HG03139 (cell line): ENCODE measurements around the gene KAT5.
"Not testable (repeated sequence)": the region's sequence is repeated elsewhere in the genome, so short reads cannot be mapped to it uniquely, and the experiment has no call there.

ENCODE experiments used
- ATAC-seq: cut with Tn5 transposase; IDR thresholded peaks from one replicate; pipeline ENCODE4 v1.9.1; 2021; ENCODE audit not compliant: unreplicated experiment

KAT5 gene

DNA sequence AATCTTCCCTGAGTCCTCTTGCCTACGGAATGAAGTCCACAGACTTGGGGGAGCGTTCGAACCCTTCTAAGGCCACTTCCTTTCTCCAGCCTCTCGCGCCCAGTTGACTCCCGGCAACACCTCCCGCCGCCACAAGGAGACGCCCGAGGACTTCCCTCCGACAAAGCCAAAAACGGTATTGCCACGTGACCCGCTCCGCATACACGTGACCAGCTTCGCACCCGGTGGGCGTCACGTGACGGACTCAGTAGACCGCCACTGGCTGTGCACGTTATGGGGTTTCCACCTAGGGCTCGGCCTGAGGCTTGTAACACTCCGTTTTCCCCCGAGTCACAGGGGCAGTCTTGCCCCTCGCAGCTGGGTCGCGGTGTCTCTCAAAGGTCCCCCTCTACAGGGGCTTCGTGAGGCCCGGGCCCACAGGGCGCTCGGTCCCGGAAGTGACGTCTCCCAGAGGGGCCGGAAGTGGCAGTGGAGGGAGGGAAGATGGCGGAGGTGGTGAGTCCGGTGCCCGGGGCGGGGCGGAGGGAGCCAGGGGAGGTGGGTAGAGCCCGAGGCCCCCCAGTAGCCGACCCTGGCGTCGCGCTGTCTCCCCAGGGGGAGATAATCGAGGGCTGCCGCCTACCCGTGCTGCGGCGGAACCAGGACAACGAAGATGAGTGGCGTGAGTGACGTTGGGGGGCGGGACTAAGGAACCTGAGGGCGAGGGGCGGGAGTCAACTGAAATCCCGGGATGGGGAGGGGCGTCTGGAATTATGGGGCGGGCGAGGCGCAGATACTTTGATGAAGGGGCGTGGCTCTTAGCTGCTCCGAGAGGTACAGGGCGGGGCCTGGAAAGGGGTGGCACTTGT lies at the start of gene KAT5:
TSS of gene KAT5 (plus strand) at position 468 of the 848 bp plus-strand sequence. CDS start at position 484, 16 bp downstream.
- ATAC-seq: peak; percentile 65

DNA sequence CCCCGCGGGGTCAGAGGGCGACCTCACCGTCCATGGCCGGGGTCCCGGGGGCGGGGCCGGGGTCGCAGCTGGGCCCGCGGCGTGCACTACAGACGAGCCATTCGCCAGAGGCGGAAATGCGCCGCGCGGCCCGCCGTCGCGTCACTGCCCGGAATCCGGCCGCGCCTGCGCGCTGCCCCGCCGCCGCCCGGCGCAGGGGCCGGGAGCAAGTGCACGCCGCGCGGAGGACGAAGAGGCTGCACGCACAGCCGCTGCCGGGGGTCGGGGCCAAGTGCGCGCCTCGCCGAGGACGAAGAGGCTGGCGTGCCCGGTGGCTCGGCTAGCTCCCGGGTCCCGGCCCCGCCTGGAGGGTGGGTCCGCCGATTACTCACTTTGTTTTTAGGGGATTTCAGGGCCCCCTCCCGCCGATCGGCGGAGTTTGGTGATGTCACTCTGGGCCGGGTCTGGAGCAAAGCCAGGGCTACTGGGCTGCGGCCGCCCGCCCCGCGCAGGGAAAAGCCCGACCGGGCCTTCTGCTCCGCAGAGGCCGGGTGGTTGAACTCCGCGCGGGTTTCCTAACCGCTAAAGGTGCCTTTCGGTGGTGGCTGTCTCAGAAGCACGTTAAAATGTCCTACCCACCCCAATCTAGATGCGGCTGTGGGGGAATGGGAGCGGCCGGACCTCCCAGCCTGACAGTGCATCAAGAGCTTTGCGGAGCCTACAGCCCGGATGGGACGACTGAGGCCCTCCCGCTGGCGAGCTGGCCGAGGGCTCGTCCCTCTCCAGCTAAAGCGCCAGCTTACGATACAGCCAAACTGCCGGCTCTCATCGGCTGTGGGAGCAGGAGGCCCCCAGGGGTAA lies 49.0 kb upstream of the KAT5 start, which contains the start of gene RELA:
TSS of gene RELA (minus strand) at position 118 of the 840 bp plus-strand sequence. CDS start at position 34, 84 bp downstream.
- ATAC-seq: peak; percentile 78

DNA sequence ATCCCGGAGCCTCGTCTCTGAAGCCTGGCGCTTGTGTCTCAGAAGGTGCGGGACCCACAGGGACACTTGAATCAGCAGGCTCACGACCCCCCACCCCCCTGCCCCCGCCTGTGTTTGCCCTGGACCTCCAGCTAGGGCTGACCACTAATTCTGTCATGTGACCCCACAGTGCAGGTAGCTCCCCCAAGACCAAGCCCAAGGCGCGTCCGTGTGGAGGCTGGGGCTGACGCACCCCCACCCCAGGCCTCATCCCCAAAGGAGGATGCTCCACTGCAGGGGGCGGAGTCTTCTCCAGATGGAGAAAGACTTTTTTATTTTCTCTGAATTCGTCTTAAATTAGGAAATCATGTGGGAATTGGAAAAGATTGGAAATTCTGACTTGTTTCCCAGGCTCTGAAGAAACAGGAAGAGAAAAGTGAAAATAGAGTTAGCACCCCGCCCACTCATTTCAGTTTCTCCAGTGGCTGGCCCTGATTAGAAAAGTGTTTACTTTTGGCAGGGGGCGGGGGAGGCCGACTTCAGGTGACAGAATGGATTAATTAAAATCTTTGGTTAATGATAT lies 48.3 kb upstream of the KAT5 start:
- peak; percentile 15 for ATAC-seq

DNA sequence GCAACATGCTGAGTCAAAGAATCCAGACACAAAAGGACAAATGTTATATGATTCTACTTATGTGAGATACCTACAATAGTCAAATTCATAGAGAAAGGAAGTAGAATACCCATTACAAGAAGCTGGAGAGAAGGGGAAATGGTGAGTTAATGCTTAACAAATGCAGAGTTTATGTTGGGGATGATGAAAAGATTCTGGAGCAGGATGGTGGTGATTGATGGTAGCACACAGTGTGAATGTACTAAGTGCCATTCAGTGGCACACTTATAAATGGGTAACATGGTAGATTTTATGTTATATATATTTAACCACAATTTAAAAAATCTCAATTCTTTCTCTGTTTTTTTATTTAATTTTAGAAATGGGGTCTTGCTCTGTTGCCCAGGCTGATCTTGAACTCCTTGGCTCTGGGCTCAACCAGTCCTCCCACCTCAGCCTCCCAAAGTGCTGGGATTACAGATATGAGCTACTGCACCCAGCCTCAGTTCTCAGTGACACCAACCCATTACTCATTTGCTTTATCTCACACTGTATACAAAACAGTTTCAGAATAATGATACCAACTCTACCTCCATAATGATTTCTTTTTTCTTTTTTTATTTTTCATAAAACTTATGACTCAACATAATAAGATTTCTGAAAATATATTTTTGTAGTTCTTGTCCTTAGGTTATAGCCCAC lies 39.7 kb upstream of the KAT5 start:
- no peak for ATAC-seq

DNA sequence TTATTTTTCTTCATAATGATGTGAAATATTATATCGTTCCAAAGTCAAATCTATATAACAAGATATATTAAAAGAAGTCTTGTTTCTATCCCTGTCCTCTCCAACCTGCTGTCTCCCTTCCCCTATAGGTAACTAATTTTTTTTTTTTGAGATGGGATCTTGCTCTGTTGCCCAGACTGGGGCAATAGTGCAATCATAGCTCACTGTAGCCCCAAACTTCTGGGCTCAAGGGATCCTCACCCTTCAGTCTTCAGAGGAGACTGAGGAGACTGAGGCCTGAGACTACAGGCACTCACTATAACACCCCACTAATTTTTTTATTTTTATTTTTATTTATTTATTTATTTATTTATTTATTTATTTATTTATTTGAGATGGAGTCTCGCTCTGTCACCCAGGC lies 39.1 kb upstream of the KAT5 start:
- no peak for ATAC-seq

DNA sequence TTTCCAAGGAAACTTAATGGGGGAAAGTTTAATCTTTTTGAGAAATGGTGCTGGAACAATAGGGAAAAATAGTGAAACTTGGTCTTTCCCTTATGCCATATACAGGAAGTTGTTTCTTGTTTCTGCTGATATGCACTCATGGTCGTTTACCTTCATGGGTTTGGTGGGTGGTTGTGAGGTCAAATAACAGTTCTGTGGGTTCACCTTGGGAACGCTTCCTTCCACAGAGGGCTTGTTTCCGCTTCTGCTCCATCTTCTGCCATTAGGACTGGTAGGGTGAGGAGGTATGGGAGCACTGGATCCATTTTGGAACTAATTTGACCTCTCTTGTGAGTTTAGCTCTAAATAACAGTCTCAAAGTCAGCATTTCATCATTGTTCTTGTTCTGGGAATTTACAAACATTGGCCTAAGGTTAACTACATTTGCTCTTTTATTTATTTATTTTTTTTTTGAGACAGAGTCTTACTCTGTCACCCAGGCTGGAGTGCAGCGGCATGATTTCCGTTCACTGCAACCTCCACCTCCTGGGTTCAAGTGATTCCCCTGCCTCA lies 31.8 kb upstream of the KAT5 start:
- ATAC-seq: no peak

DNA sequence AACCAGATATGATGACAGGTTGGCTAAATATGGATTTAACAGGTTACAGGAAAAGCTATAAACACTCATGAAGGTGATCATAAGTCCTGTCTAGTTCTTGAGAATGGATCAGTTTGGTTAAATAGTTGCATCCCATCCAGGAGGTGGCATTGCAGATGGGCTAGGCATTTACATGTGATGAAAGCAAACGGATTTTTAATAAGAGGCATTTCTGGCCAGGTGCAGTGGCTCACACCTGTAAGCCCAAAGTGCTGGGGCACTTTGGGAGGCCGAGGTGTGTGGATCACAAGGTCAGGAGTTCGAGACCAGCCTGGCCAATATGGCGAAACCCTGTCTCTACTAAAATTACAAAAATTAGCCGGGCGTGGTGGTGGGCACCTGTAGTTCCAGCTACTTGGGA lies 28.6 kb upstream of the KAT5 start:
- not testable (repeated sequence) for ATAC-seq

DNA sequence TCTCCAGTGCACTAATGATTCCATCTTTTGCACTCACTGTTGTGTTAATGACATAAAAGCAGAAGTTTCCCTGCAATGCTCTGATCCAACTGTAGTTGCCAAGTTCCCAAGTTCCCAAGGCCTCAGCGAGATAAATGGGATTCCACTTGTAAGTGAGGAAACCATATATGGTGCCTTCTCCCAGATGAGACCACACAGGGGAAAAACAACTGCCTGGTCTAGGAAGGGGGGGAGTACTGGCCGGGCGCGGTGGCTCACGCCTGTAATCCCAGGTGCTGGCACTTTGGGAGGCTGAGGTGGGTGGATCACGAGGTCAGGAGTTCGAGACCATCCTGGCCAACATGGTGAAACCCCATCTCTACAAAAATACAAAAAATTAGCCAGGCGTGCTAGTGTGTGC lies 26.1 kb upstream of the KAT5 start:
- no peak for ATAC-seq

DNA sequence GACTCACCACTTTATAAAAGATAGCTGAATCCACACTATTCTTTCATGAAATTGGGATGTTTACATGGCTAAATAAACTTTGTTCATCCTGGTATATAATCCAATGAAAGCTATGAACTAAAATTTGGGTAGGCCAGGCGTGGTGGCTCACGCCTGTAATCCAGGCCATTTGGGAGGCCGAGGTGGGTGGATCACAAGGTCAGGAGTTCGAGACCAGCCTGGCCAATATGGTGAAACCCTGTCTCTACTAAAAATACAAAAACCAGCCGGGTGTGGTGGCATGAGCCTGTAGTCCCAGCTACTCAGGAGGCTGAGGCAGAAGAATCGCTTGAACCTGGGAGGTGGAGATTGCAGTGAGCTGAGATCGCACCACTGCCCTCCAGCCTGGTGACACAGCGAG lies 20.2 kb upstream of the KAT5 start:
- not testable (repeated sequence) for ATAC-seq

DNA sequence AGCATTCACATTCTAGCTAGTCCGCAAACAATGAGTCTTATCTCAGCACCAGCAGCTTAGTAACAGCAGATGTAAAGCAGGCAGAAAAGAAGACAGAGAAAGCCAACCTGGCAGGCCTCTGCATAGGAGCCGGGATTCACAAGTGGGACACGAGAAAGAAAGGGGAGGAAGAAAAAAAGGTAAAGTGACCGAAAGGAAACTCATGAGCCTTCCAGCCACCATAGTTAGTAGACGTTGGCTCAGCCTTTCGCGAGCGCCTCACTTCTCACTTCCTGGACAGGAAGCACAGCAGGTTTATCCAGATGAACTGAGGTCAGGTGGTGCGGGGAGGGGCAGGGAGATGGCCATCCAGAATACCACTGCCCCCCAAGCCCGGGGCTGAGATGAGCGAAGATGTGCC lies 19.7 kb upstream of the KAT5 start:
- ATAC-seq: no peak

DNA sequence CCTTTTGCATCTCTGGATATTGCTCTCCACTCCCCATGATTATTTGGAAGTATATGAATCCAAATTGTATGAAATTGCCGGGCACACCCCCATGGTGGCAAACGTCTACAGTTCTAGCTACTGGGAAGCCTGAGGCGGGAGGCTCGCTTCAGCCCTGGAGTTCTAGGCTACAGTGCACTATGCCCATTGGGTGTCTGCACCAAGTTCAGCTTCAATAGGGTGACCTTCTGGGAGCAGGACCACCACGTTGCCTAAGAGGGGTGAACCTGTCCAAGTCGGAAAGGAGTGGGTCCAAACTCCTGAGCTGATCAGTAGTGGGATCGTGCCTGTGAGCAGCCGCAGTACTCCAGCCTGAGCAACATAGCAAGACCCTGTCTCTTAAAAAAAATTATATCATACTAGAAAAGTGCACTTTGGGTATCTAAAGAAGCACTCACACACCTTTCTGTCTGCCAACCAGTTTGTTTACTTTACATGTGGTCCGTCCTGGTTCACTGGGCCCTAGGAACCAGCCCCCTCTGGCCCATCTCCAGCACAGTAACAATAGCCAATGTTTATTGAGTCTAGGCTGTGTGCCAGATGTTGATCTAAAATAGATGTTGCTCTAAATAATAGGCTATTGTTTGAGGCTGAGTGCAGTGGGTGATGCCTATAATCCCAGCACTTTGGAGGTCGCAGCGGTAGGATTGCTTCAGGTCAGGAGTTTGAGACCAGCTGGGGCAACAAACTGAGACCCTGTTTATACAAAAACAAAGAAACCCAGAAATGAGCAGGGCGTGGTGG lies 16.4 kb upstream of the KAT5 start:
- ATAC-seq: no peak

DNA sequence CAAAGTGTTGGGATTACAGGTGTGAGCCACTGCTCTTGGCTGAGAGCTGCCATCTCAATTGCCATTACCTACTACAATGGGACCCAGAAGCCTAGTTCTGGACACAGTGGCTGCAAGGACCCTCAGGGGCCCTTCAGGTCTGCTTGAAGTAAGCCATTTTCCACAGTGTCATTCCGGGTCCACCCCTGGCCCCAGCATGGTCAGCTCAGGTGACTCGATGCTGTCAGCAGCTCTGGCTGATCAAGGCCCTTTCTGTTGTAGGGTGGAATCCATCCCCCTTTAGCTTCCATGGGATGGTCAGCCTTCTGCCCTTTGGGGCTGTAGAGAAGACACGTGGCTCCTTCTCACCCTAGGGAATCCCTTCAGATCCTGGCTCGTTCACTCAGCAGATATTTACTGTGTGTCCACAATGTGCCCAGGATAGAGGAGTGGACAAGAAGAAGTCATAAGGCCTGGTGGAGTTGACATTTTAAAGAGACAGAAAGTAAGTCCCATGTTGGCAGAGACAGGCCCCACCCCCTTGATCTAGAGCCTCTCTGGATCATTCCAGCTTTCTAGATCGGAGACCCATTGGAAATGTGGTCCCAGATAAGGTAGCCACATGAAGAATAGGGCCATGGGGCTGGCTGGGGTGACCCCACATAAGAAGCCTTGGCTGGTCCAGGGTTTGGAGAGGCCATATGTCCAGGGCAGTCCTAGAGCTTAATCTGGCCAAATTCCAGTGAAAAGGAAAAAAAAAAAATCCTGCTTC lies 15.1 kb upstream of the KAT5 start:
- no peak for ATAC-seq

DNA sequence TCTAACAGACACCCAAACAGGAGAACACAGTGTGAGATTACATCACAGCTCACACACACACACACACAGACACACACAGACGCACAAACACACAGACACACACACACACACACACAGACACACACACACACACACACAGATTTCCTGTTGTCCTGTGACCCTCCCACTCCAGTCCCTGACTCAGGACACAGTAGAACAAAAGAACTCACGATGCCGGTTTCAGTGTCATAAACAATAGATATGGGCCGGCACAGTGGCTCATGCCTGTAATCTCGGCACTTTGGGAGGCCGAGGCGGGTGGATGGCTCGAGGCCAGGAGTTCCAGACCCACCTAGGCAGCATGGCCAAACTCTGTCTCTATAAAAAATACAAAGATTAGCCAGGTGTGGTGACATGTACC lies 13.8 kb upstream of the KAT5 start:
- no peak for ATAC-seq

DNA sequence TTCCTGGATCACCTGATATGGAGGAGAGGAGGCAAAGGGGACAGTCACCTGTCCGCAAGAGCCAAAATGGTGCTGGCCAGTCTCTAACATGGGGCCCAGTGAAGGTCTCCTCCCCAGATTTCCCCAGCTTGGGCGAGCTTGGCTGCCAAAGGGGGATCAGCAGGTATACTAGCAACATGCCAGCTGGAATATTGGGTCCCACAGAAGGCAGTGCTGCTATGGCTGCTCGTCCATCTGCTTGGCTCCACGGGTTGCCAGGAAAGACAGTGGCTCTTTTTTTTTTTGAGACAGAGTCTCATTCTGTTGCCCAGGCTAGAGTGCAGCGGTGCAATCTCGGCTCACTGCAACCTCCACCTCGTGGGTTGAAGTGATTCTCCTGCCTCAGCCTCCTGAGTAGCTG lies 12.7 kb upstream of the KAT5 start:
- ATAC-seq: no peak

DNA sequence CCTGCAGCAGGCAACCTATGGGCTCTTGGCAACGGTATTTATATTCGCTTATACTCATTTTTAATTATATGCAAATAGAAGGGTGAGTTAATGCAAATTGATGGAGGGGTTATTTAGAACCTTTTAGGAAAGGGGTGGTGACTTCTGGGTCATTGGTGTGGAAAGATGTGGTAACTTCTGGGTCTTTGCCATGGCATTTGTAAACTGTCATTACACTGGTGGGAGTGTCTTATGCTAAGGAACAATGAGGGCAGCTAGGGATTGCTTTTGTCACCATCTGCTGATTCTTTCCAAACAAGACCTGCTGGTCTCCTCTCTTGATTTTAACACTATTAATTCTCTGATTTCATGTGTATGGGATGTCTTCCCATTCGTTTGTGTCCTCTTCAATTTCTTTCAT lies 11.7 kb upstream of the KAT5 start:
- no peak for ATAC-seq

DNA sequence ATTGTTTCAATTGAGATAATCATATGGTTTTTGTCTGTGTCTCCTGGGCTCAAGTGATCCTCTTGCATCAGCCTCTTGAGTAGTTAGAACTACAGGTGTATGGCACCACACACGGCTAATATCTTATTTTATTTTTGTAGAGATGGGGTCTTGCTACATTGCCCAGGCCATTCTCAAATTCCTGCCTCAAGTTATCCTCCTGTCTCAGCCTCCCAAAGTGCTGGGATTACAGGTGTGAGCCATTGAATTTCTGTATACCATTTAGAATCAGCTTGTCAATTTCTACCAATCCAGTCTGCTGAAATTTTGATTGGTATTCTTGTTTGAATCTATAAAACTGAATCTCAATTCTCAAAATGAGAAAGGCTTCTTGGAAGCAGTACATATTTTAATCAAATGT lies 10.4 kb upstream of the KAT5 start:
- ATAC-seq: no peak

DNA sequence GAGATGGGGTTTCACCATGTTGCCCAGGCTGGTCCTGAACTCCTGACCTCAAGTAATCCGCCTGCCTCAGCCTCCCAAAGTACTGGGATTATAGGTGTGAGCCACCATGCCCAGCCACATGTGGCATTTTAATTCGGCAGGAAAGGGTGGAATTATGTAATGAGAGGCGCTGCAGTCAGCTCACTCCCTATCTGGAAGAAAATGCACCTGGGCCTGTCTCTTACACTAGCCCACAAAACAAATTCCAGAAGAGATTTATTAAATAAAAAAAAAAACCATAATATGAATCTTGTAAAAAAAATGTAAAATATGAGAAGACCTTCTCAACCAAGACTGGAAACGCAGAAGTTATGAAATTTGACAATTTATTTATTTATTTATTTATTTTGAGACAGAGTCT lies 8.2 kb upstream of the KAT5 start:
- ATAC-seq: no peak

DNA sequence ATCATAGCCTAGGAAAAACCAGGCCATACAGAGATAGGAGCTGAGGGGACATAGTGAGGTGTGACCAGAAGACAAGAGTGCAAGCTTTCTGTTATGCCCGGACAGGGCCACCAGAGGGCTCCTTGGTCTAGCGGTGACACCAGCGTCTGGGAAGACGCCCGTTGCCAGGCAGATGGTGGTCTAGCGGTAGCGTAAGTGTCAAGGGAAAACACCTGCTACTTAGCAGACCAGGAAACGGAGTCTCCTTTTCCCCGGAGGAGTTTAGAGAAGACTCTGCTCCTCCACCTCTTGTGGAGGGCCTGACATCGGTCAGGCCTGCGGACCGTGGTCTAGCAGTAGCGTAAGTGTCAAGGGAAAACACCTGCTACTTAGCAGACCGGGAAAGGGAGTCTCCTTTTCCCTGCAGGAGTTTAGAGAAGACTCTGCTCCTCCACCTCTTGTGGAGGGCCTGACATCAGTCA lies 5.7 kb upstream of the KAT5 start:
- ATAC-seq: not testable (repeated sequence)

DNA sequence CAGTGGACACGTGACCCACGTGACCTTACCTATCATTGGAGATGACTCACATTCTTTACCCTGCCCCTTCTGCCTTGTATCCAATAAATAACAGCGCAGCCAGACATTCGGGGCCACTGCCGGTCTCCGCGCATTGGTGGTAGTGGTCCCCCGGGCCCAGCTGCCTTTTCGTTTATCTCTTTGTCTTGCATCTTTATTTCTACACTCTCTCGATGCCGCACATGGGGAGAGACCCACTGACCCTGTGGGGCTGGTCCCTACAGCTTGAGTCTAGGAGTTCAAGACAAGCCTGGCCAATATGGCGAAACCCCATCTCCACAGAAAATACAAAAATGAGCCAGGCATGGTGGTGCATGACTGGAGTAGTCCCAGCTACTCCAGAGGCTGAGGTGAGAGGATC lies 5.0 kb upstream of the KAT5 start:
- not testable (repeated sequence) for ATAC-seq
